COR-L47 (cell line): ENCODE results near the gene MICB.
"Not testable (repeated sequence)": the region's sequence is repeated elsewhere in the genome, so short reads cannot be mapped to it uniquely, and the experiment has no call there.

Experiments
- DNase-seq: peaks from one replicate; lab custom pipeline; 2025; lab: John Stamatoyannopoulos, UW

Gene MICB

GRCh38 chr6:31497531-31498476 lies at the start of gene MICB:
Gene MICB, plus strand, starts transcription at chr6:31498145. Its CDS starts 49 bp downstream, at chr6:31498194.
- DNase-seq = peak; percentile 30

GRCh38 chr6:31450751-31451150 lies 47.2 kb upstream of the MICB start:
- no peak for DNase-seq

- no peak for DNase-seq
These were observed 45.1 kb upstream of the MICB start for GRCh38 chr6:31452859-31453258.

GRCh38 chr6:31453259-31453658 lies 44.7 kb upstream of the MICB start:
- no peak for DNase-seq

- DNase-seq = not testable (repeated sequence)
These were observed 38.1 kb upstream of the MICB start for GRCh38 chr6:31459864-31460263.

- no peak for DNase-seq
These were observed 37.5 kb upstream of the MICB start for GRCh38 chr6:31460361-31461025.

- no peak for DNase-seq
These were observed 35.6 kb upstream of the MICB start for GRCh38 chr6:31462026-31462963.

- peak; percentile 55 for DNase-seq
These were observed 34.7 kb upstream of the MICB start for GRCh38 chr6:31462964-31463870.

GRCh38 chr6:31464252-31465184 lies 33.4 kb upstream of the MICB start:
- DNase-seq = no peak

- no peak for DNase-seq
These were observed 32.8 kb upstream of the MICB start for GRCh38 chr6:31465185-31465536.

- DNase-seq = no peak
These were observed 32.2 kb upstream of the MICB start for GRCh38 chr6:31465718-31466117.

GRCh38 chr6:31466466-31466865 lies 31.5 kb upstream of the MICB start:
- no peak for DNase-seq

- DNase-seq = no peak
These were observed 30.8 kb upstream of the MICB start for GRCh38 chr6:31467151-31467550.

GRCh38 chr6:31468311-31468710 lies 29.6 kb upstream of the MICB start:
- DNase-seq = no peak

GRCh38 chr6:31470801-31471200 lies 27.1 kb upstream of the MICB start:
- no peak for DNase-seq

GRCh38 chr6:31471711-31472110 lies 26.2 kb upstream of the MICB start:
- no peak for DNase-seq

- no peak for DNase-seq
These were observed 25.7 kb upstream of the MICB start for GRCh38 chr6:31472259-31472658.

- no peak for DNase-seq
These were observed 24.7 kb upstream of the MICB start for GRCh38 chr6:31473244-31473643.

- DNase-seq = no peak
These were observed 23.9 kb upstream of the MICB start for GRCh38 chr6:31473780-31474761.
